Neural progenitor cell (in vitro differentiated cells): ENCODE results near the gene SNN. TPM values are rescaled to one million over a fixed set of nuclear protein-coding genes. Genes with fewer than 3 reads are reported as not detected.

ENCODE experiments used
- DNase-seq: peaks from one replicate; pipeline ENCODE4 v3.0.0-alpha.2; 2016; ENCODE audit warnings: low spot score
- H2AFZ ChIP-seq: fragments of 200-600 bp; sonication (generic); replicated peaks from 2 replicates; pipeline ENCODE4 v1.6.1; 2016; ENCODE audit warnings: antibody characterized with exemption
- H3F3A ChIP-seq: fragments of 200-600 bp; sonication (generic); 2 replicates; pipeline ENCODE4 v1.6.1; 2016; ENCODE audit warnings: antibody characterized with exemption, low read depth
- H3K27ac ChIP-seq: fragments of 200-600 bp; sonication (generic); 2 replicates; pipeline ENCODE4 v1.5.1; 2016; ENCODE audit warnings: mild to moderate bottlenecking
- H3K27me3 ChIP-seq: fragments of 200-600 bp; sonication (generic); 2 replicates; pipeline ENCODE4 v1.6.1; 2016; ENCODE audit warnings: mild to moderate bottlenecking, moderate library complexity
- H3K36me3 ChIP-seq: fragments of 200-600 bp; sonication (generic); 2 replicates; pipeline ENCODE4 v1.5.1; 2016
- H3K4me1 ChIP-seq: fragments of 200-600 bp; sonication (generic); 2 replicates; pipeline ENCODE4 v1.6.1; 2016; ENCODE audit warnings: mixed run types
- H3K4me2 ChIP-seq: fragments of 200-600 bp; sonication (generic); 2 replicates; pipeline ENCODE4 v1.6.1; 2016
- H3K4me3 ChIP-seq: fragments of 200-600 bp; sonication (generic); 2 replicates; pipeline ENCODE4 v1.5.1; 2016
- H3K79me2 ChIP-seq: fragments of 200-600 bp; sonication (generic); 2 replicates; pipeline ENCODE4 v1.6.1; 2016; ENCODE audit warnings: low read depth
- H3K9ac ChIP-seq: fragments of 200-600 bp; sonication (generic); 2 replicates; pipeline ENCODE4 v1.6.1; 2016
- H3K9me3 ChIP-seq: fragments of 200-600 bp; sonication (generic); 2 replicates; pipeline ENCODE4 v1.5.1; 2016; ENCODE audit warnings: low read depth
- H4K20me1 ChIP-seq: fragments of 200-600 bp; sonication (generic); 2 replicates; pipeline ENCODE4 v1.6.1; 2016; ENCODE audit warnings: low read depth
- H3K27ac Mint-ChIP-seq: 3 replicates; pipeline ENCODE4 v1.8.0; 2021; ENCODE audit warnings: mixed read lengths
- H3K27me3 Mint-ChIP-seq: 2 replicates; pipeline ENCODE4 v1.8.0; 2022; ENCODE audit warnings: low read depth, mild to moderate bottlenecking, inconsistent platforms, moderate library complexity, mixed read lengths; ENCODE audit not compliant: insufficient read depth
- H3K36me3 Mint-ChIP-seq: 3 replicates; pipeline ENCODE4 v1.8.0; 2021; ENCODE audit warnings: mixed read lengths
- H3K4me1 Mint-ChIP-seq: 3 replicates; pipeline ENCODE4 v1.8.0; 2021; ENCODE audit warnings: mixed read lengths
- H3K4me3 Mint-ChIP-seq: 3 replicates; pipeline ENCODE4 v1.8.0; 2021; ENCODE audit warnings: mild to moderate bottlenecking, moderate library complexity, mixed read lengths
- H3K9me3 Mint-ChIP-seq: 3 replicates; pipeline ENCODE4 v1.8.0; 2020; ENCODE audit warnings: mixed read lengths
- EZH2 ChIP-seq: fragments of 200-600 bp; sonication (generic); IDR thresholded peaks from 2 replicates; pipeline ENCODE4 v1.6.1; 2017; ENCODE audit warnings: antibody characterized with exemption, mild to moderate bottlenecking, moderate library complexity
- EZH2phosphoT487 ChIP-seq: fragments of 200-600 bp; sonication (generic); IDR thresholded peaks from 2 replicates; pipeline ENCODE4 v1.6.1; 2017; ENCODE audit warnings: antibody characterized with exemption
- total RNA-seq: library from RNA; depleted of rRNA; stranded (reverse); fragments of >200 nt; gene quantifications from 2 replicates; pipeline ENCODE4 v1.2.3, GENCODE V29; 2015; ENCODE audit warnings: low replicate concordance
- TF ChIP-seq, protein P1 (sequence below): fragments of 200-600 bp; sonication (generic); IDR thresholded peaks from 2 replicates; pipeline ENCODE4 v1.5.1; 2017; ENCODE audit warnings: antibody characterized with exemption, mild to moderate bottlenecking

SNN gene
- total RNA-seq, 1 donor from 2014 or later, result 48.7 TPM

GRCh38 chr16:11679250-11679649 is 11.0 kb downstream of the SNN start:
- no peak overlapping the region for H3K4me3 Mint-ChIP-seq
- peaks cover 19% of the 10 kb centered on the region for H3K36me3 Mint-ChIP-seq
- H3K27me3 Mint-ChIP-seq, result peaks cover 7% of the 10 kb centered on the region
- no peak for TF ChIP-seq EZH2phosphoT487
- TF ChIP-seq, protein P1, sequence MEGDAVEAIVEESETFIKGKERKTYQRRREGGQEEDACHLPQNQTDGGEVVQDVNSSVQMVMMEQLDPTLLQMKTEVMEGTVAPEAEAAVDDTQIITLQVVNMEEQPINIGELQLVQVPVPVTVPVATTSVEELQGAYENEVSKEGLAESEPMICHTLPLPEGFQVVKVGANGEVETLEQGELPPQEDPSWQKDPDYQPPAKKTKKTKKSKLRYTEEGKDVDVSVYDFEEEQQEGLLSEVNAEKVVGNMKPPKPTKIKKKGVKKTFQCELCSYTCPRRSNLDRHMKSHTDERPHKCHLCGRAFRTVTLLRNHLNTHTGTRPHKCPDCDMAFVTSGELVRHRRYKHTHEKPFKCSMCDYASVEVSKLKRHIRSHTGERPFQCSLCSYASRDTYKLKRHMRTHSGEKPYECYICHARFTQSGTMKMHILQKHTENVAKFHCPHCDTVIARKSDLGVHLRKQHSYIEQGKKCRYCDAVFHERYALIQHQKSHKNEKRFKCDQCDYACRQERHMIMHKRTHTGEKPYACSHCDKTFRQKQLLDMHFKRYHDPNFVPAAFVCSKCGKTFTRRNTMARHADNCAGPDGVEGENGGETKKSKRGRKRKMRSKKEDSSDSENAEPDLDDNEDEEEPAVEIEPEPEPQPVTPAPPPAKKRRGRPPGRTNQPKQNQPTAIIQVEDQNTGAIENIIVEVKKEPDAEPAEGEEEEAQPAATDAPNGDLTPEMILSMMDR, result no peak
- no peak for TF ChIP-seq EZH2
- no peak for DNase-seq
- H3K36me3 ChIP-seq, result no peaks in the 10 kb centered on the region
- no peaks in the 10 kb centered on the region for H3K4me1 ChIP-seq
- H3K4me2 ChIP-seq, result no peak overlapping the region
- no peaks in the 10 kb centered on the region for H3K9me3 ChIP-seq
- H3K9ac ChIP-seq, result no peak overlapping the region
- no peak overlapping the region for H3K4me3 ChIP-seq
- H3K79me2 ChIP-seq, result peaks cover 14% of the 10 kb centered on the region
- H3F3A ChIP-seq, result peaks cover 7% of the 10 kb centered on the region
- no peak overlapping the region for H2AFZ ChIP-seq
- no peaks in the 10 kb centered on the region for H3K27me3 ChIP-seq
- peaks cover 4% of the 10 kb centered on the region for H3K4me1 Mint-ChIP-seq
- H3K27ac ChIP-seq, result peak overlapping the region; percentile 63
- peaks cover 58% of the 10 kb centered on the region for H4K20me1 ChIP-seq
- peak overlapping the region; percentile 10 for H3K27ac Mint-ChIP-seq
- H3K9me3 Mint-ChIP-seq, result no peaks in the 10 kb centered on the region

- Histone ChIP-seq H3K9me3 (no peaks in the 10 kb centered on the region), H3K27ac (peak overlapping the region; percentile 63), H3K4me1 (no peaks in the 10 kb centered on the region), H3K4me2 (no peak overlapping the region), H4K20me1 (peaks cover 48% of the 10 kb centered on the region), H3K36me3 (no peaks in the 10 kb centered on the region), H3K9ac (no peak overlapping the region), H3K27me3 (no peaks in the 10 kb centered on the region), H2AFZ (no peak overlapping the region), H3K4me3 (no peak overlapping the region), H3F3A (peaks cover 7% of the 10 kb centered on the region), H3K79me2 (peaks cover 5% of the 10 kb centered on the region)
- H3K4me1 Mint-ChIP-seq, result no peaks in the 10 kb centered on the region
- TF ChIP-seq EZH2, result no peak
- TF ChIP-seq, protein P1, result no peak
- no peak for TF ChIP-seq EZH2phosphoT487
- H3K27ac Mint-ChIP-seq, result peak overlapping the region; percentile 22
- H3K36me3 Mint-ChIP-seq, result peaks cover 25% of the 10 kb centered on the region
- no peak for DNase-seq
- H3K9me3 Mint-ChIP-seq, result no peaks in the 10 kb centered on the region
- no peak overlapping the region for H3K4me3 Mint-ChIP-seq
- H3K27me3 Mint-ChIP-seq, result peaks cover 7% of the 10 kb centered on the region
Observed at GRCh38 chr16:11679941-11680911, 12.0 kb downstream of the SNN start.

GRCh38 chr16:11681556-11681955 is 13.3 kb downstream of the SNN start:
- no peak overlapping the region for H3K27ac Mint-ChIP-seq

More at GRCh38 chr16:11681556-11681955, 13.3 kb downstream of the SNN start:
- Histone ChIP-seq H2AFZ (no peak overlapping the region), H3K4me2 (no peak overlapping the region), H4K20me1 (peaks cover 35% of the 10 kb centered on the region), H3K9ac (no peak overlapping the region), H3F3A (peaks cover 7% of the 10 kb centered on the region), H3K4me3 (no peak overlapping the region), H3K27me3 (no peaks in the 10 kb centered on the region), H3K79me2 (no peaks in the 10 kb centered on the region), H3K27ac (no peak overlapping the region), H3K4me1 (no peaks in the 10 kb centered on the region), H3K36me3 (no peaks in the 10 kb centered on the region), H3K9me3 (no peaks in the 10 kb centered on the region)
- no peaks in the 10 kb centered on the region for H3K9me3 Mint-ChIP-seq
- TF ChIP-seq, protein P1, result no peak
- TF ChIP-seq EZH2, result no peak
- H3K4me3 Mint-ChIP-seq, result no peak overlapping the region
- DNase-seq, result no peak
- H3K27me3 Mint-ChIP-seq, result peaks cover 7% of the 10 kb centered on the region
- peaks cover 23% of the 10 kb centered on the region for H3K36me3 Mint-ChIP-seq
- no peaks in the 10 kb centered on the region for H3K4me1 Mint-ChIP-seq
